Right atrium auricular region (tissue), 2 donors: Measurements from ENCODE around the gene CENPM. TPM values are rescaled to one million over a fixed set of nuclear protein-coding genes. Genes with fewer than 3 reads are reported as not detected.

Source experiments
- DNase-seq: peaks from one replicate; pipeline ENCODE4 v3.0.0-alpha.2; 2019; ENCODE audit warnings: low spot score
- H3K27ac ChIP-seq, 2 donors: fragments of 200-600 bp; sonication (generic); 1 replicate in 1 of 2; 2 replicates in 1 of 2; pipeline ENCODE4 v1.5.1; 2016 to 2019
- H3K27me3 ChIP-seq, 2 donors: fragments of 200-600 bp; sonication (generic); one replicate each; pipeline versions ENCODE4 v1.5.1 to v1.6.0; 2017 to 2019
- H3K36me3 ChIP-seq: fragments of 200-600 bp; sonication (generic); one replicate; pipeline ENCODE4 v1.5.1; 2016
- H3K4me1 ChIP-seq, 2 donors: fragments of 200-600 bp; sonication (generic); one replicate each; pipeline versions ENCODE4 v1.5.1 to v1.6.0; 2017 to 2019
- H3K4me3 ChIP-seq, 2 donors: fragments of 200-600 bp; sonication (generic); 1 replicate in 1 of 2; 2 replicates in 1 of 2; pipeline ENCODE4 v1.5.1; 2017 to 2019; ENCODE audit warnings: mild to moderate bottlenecking in 1 of 2, moderate library complexity in 1 of 2
- H3K9me3 ChIP-seq, 2 donors: fragments of 200-600 bp; sonication (generic); one replicate each; pipeline ENCODE4 v1.5.1; 2019
- total RNA-seq, 2 donors: library from RNA; depleted of rRNA; stranded (reverse); fragments of >200 nt; gene quantifications; one replicate each; pipeline ENCODE4 v1.1.0, GENCODE V29; 2016
- TF ChIP-seq, protein P1 (sequence below), 2 donors: fragments of 200-600 bp; sonication (generic); IDR thresholded peaks; one replicate each; pipeline ENCODE4 v1.5.1; 2019; ENCODE audit warnings: antibody characterized with exemption in 2 of 2

CENPM gene
- total RNA-seq, 2 donors from 2014 or later: not detected

- Histone ChIP-seq H3K27ac (no peak overlapping the region), H3K36me3 (no peaks in the 10 kb centered on the region), H3K27me3 (peaks cover 2 to 4% of the 10 kb centered on the region in 2 donors), H3K9me3 (no peaks in the 10 kb centered on the region), H3K4me3 (peak overlapping the region; percentile 19 to 50), H3K4me1 (peaks cover 0 to 12% of the 10 kb centered on the region in 2 donors)
- DNase-seq: no peak
- TF ChIP-seq, protein P1, sequence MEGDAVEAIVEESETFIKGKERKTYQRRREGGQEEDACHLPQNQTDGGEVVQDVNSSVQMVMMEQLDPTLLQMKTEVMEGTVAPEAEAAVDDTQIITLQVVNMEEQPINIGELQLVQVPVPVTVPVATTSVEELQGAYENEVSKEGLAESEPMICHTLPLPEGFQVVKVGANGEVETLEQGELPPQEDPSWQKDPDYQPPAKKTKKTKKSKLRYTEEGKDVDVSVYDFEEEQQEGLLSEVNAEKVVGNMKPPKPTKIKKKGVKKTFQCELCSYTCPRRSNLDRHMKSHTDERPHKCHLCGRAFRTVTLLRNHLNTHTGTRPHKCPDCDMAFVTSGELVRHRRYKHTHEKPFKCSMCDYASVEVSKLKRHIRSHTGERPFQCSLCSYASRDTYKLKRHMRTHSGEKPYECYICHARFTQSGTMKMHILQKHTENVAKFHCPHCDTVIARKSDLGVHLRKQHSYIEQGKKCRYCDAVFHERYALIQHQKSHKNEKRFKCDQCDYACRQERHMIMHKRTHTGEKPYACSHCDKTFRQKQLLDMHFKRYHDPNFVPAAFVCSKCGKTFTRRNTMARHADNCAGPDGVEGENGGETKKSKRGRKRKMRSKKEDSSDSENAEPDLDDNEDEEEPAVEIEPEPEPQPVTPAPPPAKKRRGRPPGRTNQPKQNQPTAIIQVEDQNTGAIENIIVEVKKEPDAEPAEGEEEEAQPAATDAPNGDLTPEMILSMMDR (IDR thresholded peaks at IDR 0.05): no peak
Observed at GRCh38 chr22:41976961-41977566, 30.1 kb upstream of the CENPM start.

DNA sequence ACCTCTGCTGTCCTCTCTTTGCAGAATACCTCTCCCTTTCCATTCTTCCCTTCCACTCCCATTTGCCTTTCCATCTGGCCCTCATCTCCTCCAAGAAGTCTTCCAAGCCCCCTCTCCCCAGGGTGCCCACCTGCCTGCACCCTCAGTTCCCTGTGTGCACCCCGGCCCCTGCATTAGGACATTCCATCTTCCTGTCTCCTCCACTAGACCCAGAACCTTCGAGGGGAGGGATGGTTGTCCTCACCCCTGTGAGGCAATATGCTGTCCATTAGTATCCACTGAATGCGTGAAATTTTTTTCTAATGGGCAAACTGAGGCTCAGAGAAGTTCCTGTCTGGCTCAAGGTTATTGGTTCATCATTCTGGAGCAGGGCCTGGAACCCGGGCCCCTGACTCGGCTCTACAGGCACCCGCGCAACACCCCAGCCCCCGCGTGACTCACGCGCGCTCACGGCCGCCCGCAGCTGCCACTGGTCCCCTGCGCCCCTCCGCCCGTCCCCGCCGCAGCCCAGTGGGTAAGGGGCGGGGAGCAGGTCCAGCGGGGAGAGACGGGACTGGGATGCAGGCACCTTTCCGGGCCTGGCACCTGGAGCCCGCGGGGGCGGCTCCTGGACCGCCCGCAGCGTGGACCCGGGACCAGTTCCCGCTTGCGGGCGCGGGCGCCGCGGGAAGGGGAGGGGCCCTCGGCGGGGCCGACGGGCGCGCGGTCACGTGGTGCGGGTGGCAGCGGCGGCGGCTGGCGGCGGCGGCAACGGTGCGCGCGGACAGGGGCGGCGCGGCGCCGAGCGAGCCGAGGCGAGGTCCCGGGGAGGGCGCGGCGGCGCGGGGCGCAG is 29.3 kb upstream of the CENPM start:
- TF ChIP-seq, protein P1 (IDR thresholded peaks at IDR 0.05): no peak
- H3K27me3 ChIP-seq: peaks cover 3 to 4% of the 10 kb centered on the region in 2 donors
- H3K27ac ChIP-seq: no peak overlapping the region
- H3K4me1 ChIP-seq: peaks cover 0 to 12% of the 10 kb centered on the region in 2 donors
- no peaks in the 10 kb centered on the region for H3K9me3 ChIP-seq
- no peaks in the 10 kb centered on the region for H3K36me3 ChIP-seq
- H3K4me3 ChIP-seq: peak overlapping the region; percentile 38 to 50
- no peak for DNase-seq

DNA sequence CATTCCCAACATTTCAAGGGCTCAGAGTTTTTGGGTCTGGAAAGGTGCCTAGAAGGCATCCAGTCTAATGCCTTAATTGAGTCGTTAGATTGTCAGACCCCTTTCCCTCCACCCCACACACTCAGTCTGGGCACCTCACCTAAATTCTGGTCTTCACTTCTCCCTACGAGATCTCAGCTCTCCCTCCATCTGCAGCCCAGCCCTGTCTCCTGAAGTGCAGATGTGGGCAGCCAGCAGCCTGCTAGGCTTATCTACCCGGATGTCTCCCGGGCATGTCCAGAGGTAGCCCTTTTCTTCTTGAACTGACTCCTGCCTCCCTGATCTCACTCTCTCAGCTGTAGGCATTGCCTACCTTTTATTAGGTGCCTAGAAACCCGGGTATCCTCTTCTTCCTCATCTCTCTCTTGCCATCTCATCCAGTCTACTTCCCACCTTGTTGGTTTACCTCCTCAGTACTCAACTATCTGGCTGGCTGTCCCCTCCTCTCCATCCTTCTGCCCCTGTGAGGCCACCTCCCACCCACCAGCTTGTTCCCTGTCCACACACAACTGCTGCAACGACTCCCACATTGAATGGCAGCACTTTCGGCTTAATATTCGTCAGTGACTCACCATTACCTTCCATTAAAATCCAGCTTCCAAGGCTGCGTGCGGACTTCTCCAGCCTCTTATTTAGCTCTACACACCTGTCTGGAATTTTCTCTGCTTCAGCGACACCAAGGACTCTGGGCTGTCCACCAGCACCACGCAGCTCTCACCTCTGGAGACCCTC is 28.5 kb upstream of the CENPM start:
- TF ChIP-seq, protein P1 (IDR thresholded peaks at IDR 0.05): no peak
- DNase-seq: no peak
- Histone ChIP-seq H3K27ac (no peak overlapping the region), H3K9me3 (no peaks in the 10 kb centered on the region), H3K27me3 (peaks cover 3 to 4% of the 10 kb centered on the region in 2 donors), H3K4me3 (no peak overlapping the region), H3K36me3 (no peaks in the 10 kb centered on the region), H3K4me1 (peaks cover 0 to 12% of the 10 kb centered on the region in 2 donors)

GRCh38 chr22:41974691-41975290 is 27.8 kb upstream of the CENPM start:
- Histone ChIP-seq H3K4me3 (no peak overlapping the region), H3K9me3 (no peaks in the 10 kb centered on the region), H3K27me3 (peaks cover 3 to 4% of the 10 kb centered on the region in 2 donors), H3K4me1 (peaks cover 0 to 12% of the 10 kb centered on the region in 2 donors), H3K36me3 (no peaks in the 10 kb centered on the region), H3K27ac (no peak overlapping the region)
- DNase-seq: no peak
- TF ChIP-seq, protein P1 (IDR thresholded peaks at IDR 0.05): no peak

- Histone ChIP-seq H3K9me3 (no peaks in the 10 kb centered on the region), H3K4me3 (no peak overlapping the region), H3K4me1 (peaks cover 0 to 5% of the 10 kb centered on the region in 2 donors), H3K27ac (no peak overlapping the region), H3K36me3 (no peaks in the 10 kb centered on the region), H3K27me3 (peaks cover 3 to 4% of the 10 kb centered on the region in 2 donors)
- DNase-seq: no peak
- TF ChIP-seq, protein P1 (IDR thresholded peaks at IDR 0.05): no peak
Observed at GRCh38 chr22:41971431-41971830, 24.5 kb upstream of the CENPM start.
